Gastroesophageal sphincter (tissue), 4 donors: ENCODE results near the gene UGGT1. TPM values are rescaled to one million over a fixed set of nuclear protein-coding genes. Genes with fewer than 3 reads are reported as not detected.
A peak's percentile ranks its signal among the peaks of the same experiment; 100 is the strongest.
"Not testable (repeated sequence)": the region's sequence is repeated elsewhere in the genome, so short reads cannot be mapped to it uniquely, and the experiment has no call there.

Experiments
- ATAC-seq: fragments of 150-250 bp; one replicate; pipeline ENCODE4 v1.9.1; 2016; ENCODE audit warnings: mild to moderate bottlenecking, moderate library complexity
- H3K27ac ChIP-seq, 4 donors: fragments of 200-600 bp; sonication (generic) in 3 of 4; 1 replicate in 3 of 4; 2 replicates in 1 of 4; pipeline ENCODE4 v1.5.1; 2016 to 2019
- H3K27me3 ChIP-seq: fragments of 200-600 bp; sonication (generic); one replicate; pipeline ENCODE4 v1.5.1; 2019
- H3K36me3 ChIP-seq, 2 donors: fragments of 200-600 bp; sonication (generic); one replicate each; pipeline ENCODE4 v1.5.1; 2019; ENCODE audit warnings: control low read depth in 1 of 2
- H3K4me1 ChIP-seq, 3 donors: fragments of 200-600 bp; sonication (generic); 1 replicate in 2 of 3; 2 replicates in 1 of 3; pipeline ENCODE4 v1.5.1; 2016 to 2019; ENCODE audit warnings: control low read depth in 2 of 3
- H3K4me3 ChIP-seq, 2 donors: fragments of 200-600 bp; sonication (generic); one replicate each; pipeline ENCODE4 v1.5.1; 2019; ENCODE audit warnings: mild to moderate bottlenecking in 1 of 2, moderate library complexity in 1 of 2
- H3K9me3 ChIP-seq, 3 donors: fragments of 200-600 bp; sonication (generic); one replicate each; pipeline ENCODE4 v1.5.1; 2017 to 2019; ENCODE audit warnings: control low read depth in 2 of 3
- EP300 ChIP-seq: sonication (generic); formaldehyde crosslinking; IDR thresholded peaks from one replicate; pipeline ENCODE4 v1.6.1; 2017; ENCODE audit warnings: antibody characterized with exemption, mild to moderate bottlenecking
- POLR2A ChIP-seq, 2 donors: fragments of 450-650 bp; IDR thresholded peaks; one replicate each; pipeline ENCODE4 v1.6.1; 2017; ENCODE audit warnings: antibody characterized with exemption in 2 of 2, mild to moderate bottlenecking in 2 of 2, moderate library complexity in 1 of 2
- POLR2AphosphoS5 ChIP-seq: sonication (generic); formaldehyde crosslinking; IDR thresholded peaks from one replicate; pipeline ENCODE4 v1.6.1; 2017; ENCODE audit warnings: antibody characterized with exemption
- WGBS, 2 donors: methylation state at CpG; one replicate each; pipeline ENCODE4 v1.1.5; 2018; ENCODE audit warnings: low coverage in 1 of 2; 5-methylcytosine and 5-hydroxymethylcytosine counted together
- total RNA-seq, 4 donors: library from RNA; depleted of rRNA; stranded (reverse); fragments of >200 nt; gene quantifications; one replicate each; pipeline ENCODE4 v1.1.0, GENCODE V29; 2016
- TF ChIP-seq, protein P1 (sequence below), 4 experiments: fragments of 200-600 bp in 2 of 4; fragments of 450-650 bp in 2 of 4; sonication (generic) in 1 of 4; IDR thresholded peaks; one replicate each; pipeline ENCODE4 v1.5.1; 2017 to 2019; ENCODE audit warnings: antibody characterized with exemption in 4 of 4, mild to moderate bottlenecking in 2 of 4, moderate library complexity in 2 of 4

Gene UGGT1
- total RNA-seq, 4 donors from 2014 or later, result 35.5 to 55.4 (median 43.4) TPM

DNA sequence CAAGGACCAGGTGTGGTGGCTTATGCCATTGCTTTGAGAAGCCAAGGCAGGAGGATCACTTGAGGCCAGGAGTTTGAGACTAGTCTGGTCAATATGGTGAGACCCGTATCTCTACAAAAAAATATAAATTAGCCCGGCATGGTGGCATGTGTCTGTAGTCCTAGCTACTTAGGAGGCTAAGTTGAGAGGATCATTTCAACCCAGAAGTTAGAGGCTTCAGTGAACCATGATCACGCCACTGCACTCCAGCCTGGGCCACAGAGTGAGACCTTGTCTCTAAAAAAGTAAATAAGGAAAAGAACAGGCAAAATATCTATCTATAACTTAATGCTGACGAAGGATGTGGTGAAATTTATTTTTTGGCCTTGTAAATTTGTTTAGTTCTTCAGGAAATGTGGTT is 78.1 kb downstream of the UGGT1 start:
- peaks cover 0 to 93% of the 10 kb centered on the region in 2 donors for H3K36me3 ChIP-seq

DNA sequence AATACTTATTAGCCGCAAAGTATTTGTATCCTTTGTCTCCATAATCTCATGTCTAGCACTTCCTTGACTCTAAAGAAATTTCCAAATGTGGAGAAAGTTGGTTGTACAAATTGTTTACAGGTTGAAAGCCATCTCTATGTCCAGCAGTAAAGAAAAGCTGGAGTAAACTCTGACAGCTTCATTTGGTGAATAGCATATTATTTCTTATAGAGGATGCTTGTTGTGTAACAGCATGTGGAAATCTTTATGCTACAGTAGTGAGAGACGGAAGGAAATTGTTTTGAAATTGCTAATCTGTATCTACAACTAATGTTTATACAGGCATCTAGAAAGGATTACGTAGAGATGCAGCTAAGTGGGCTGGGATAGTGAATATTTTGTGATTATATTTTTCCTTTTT is 78.5 kb downstream of the UGGT1 start:
- Histone ChIP-seq H3K4me1 (no peaks in the 10 kb centered on the region), H3K27ac (no peak overlapping the region), H3K27me3 (no peaks in the 10 kb centered on the region), H3K4me3 (no peak overlapping the region), H3K36me3 (peaks cover under 1 to 93% of the 10 kb centered on the region in 2 donors), H3K9me3 (no peaks in the 10 kb centered on the region)
- ATAC-seq, result no peak
- 84% methylated on average over 3 of the region's 3 CpGs for WGBS, 2 donors
- TF ChIP-seq POLR2A (IDR thresholded peaks at IDR 0.05) (no peak), POLR2AphosphoS5 (no peak), EP300 (no peak)
- TF ChIP-seq, protein P1, sequence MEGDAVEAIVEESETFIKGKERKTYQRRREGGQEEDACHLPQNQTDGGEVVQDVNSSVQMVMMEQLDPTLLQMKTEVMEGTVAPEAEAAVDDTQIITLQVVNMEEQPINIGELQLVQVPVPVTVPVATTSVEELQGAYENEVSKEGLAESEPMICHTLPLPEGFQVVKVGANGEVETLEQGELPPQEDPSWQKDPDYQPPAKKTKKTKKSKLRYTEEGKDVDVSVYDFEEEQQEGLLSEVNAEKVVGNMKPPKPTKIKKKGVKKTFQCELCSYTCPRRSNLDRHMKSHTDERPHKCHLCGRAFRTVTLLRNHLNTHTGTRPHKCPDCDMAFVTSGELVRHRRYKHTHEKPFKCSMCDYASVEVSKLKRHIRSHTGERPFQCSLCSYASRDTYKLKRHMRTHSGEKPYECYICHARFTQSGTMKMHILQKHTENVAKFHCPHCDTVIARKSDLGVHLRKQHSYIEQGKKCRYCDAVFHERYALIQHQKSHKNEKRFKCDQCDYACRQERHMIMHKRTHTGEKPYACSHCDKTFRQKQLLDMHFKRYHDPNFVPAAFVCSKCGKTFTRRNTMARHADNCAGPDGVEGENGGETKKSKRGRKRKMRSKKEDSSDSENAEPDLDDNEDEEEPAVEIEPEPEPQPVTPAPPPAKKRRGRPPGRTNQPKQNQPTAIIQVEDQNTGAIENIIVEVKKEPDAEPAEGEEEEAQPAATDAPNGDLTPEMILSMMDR (IDR thresholded peaks at IDR 0.05), result no peak

More for the DNA sequence above, 78.1 kb downstream of the UGGT1 start:
- TF ChIP-seq POLR2AphosphoS5, result no peak
- TF ChIP-seq, protein P1 (IDR thresholded peaks at IDR 0.05), result no peak
- TF ChIP-seq POLR2A (IDR thresholded peaks at IDR 0.05), result no peak
- no peaks in the 10 kb centered on the region for H3K4me1 ChIP-seq
- no peaks in the 10 kb centered on the region for H3K9me3 ChIP-seq
- no peak overlapping the region for H3K27ac ChIP-seq
- 87 to 97% methylated on average over 4 of the region's 4 CpGs for WGBS, 2 donors
- no peak for ATAC-seq
- no peaks in the 10 kb centered on the region for H3K27me3 ChIP-seq
- H3K4me3 ChIP-seq, result no peak overlapping the region

DNA sequence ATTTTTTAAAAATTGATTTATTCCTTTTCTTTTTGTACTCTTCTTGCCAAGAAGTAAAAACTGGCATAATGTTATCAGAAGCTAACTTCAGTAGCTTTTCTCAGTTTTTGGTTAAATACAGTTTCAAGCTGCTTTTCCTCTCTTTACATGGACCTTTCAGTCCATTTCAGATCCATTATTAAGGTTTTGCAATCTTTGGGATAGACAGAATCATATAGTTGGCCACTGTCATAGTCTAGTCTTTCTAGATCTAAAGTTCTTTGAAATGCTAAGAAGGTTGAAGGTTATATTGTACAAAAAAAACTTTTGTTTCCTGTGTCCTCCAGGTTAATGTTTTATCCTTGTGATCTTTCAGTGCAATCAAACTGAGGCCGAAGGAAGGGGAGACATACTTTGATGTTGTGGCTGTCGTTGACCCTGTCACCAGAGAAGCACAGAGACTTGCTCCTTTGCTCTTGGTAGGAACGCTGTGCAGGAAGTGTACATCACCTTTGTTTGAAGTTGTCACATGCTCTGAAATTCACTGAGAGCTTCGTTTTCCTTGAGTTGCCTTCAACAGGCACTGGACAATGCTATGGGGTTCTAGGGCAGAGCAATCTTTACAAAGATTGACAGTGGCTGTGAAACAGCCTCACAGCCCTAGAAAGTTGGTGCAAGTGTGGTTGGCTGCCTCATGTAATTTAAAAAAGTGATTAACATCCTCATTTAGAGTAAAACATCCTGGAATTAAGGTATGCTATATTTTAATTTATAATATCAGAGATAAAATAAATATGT is 79.1 kb downstream of the UGGT1 start:
- H3K9me3 ChIP-seq, result no peaks in the 10 kb centered on the region
- ATAC-seq, result no peak
- H3K36me3 ChIP-seq, result peaks cover 6 to 93% of the 10 kb centered on the region in 2 donors
- H3K27ac ChIP-seq, result no peak overlapping the region
- WGBS, 2 donors, result 78% methylated on average over 4 of the region's 4 CpGs; no CpG with 5 or more reads in 1 of the 2 donors
- H3K27me3 ChIP-seq, result no peaks in the 10 kb centered on the region
- no peak overlapping the region for H3K4me3 ChIP-seq
- TF ChIP-seq, protein P1 (IDR thresholded peaks at IDR 0.05), result no peak
- TF ChIP-seq POLR2AphosphoS5 (no peak), EP300 (no peak), POLR2A (IDR thresholded peaks at IDR 0.05) (no peak)
- H3K4me1 ChIP-seq, result no peaks in the 10 kb centered on the region

DNA sequence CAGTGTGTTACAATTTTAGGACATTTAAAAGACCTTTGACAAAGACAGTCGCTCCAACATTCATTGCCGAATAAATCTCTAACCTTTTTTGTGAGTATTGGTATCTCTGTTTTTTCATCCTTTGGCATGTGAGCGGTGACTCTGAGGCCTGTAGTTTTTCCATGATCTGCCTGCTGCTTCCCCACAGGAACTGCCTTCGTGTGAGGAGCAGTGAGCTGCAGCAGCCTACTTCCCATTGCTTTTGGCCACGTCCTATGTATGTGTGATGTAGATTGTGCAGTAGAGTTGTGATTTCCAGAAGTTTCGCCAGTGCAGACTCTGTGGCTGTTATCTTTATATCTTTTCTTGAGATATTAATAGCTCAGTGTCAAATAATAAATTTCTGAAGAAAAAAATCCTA is 79.8 kb downstream of the UGGT1 start:
- Histone ChIP-seq H3K4me1 (no peaks in the 10 kb centered on the region), H3K4me3 (no peak overlapping the region), H3K27ac (no peak overlapping the region), H3K9me3 (no peaks in the 10 kb centered on the region), H3K36me3 (peaks cover 12 to 93% of the 10 kb centered on the region in 2 donors), H3K27me3 (no peaks in the 10 kb centered on the region)
- ATAC-seq, result no peak
- WGBS, 2 donors, result 80 to 94% methylated on average over 4 to 6 of the region's 6 CpGs
- TF ChIP-seq, protein P1 (IDR thresholded peaks at IDR 0.05), result no peak
- TF ChIP-seq EP300, result no peak
- no peak for TF ChIP-seq POLR2A (IDR thresholded peaks at IDR 0.05)
- no peak for TF ChIP-seq POLR2AphosphoS5

DNA sequence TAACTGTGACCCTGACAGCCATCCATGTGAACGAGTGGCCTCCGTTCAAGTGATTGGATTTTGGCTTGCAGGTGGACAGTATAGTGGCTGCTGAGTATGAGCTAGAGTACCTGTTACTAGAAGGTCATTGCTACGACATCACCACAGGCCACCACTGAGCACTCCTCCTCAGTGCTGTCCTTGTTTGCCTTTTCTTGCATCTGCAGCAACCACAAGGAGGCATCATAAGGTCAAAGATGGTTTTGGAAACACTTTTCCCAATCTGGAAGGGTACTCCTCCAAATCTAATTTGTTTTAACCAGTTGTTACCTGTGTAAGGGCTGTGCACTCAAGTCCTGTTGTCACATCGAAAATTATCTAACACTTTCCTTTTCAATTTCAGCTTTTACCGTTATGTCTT is 81.2 kb downstream of the UGGT1 start:
- WGBS, 2 donors, result 83 to 88% methylated on average over 5 of the region's 5 CpGs
- no peak for ATAC-seq
- TF ChIP-seq POLR2AphosphoS5 (no peak), POLR2A (IDR thresholded peaks at IDR 0.05) (no peak)
- TF ChIP-seq, protein P1 (IDR thresholded peaks at IDR 0.05), result peak in 3 of 4 experiments; percentile 9 to 34 (median 15)
- Histone ChIP-seq H3K4me3 (no peak overlapping the region), H3K9me3 (no peaks in the 10 kb centered on the region), H3K27ac (no peak overlapping the region), H3K27me3 (no peaks in the 10 kb centered on the region), H3K4me1 (no peaks in the 10 kb centered on the region), H3K36me3 (peaks cover 12 to 93% of the 10 kb centered on the region in 2 donors)

DNA sequence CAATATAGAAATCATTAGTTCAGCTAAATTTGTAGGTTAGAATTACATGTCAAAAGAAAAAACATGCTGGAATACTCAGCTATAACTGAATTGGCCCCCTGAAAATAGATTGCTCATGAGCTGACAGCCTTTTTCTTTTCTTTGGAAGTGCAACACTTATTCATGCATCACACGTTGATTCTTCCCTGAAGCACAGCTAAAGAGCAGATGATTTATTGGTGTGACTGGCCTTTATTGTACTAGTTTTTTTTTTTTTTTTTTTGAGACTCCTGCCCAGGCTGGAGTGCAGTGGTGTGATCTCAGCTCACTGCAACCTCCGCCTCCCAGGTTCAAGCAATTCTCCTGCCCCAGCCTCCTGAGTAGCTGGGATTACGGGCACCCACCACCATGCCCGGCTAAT is 83.1 kb downstream of the UGGT1 start:
- H3K27me3 ChIP-seq, H3K27ac ChIP-seq, ATAC-seq, H3K9me3 ChIP-seq, H3K4me1 ChIP-seq, H3K4me3 ChIP-seq: not testable (repeated sequence)
- peaks cover 12 to 96% of the 10 kb centered on the region in 2 donors for H3K36me3 ChIP-seq
- WGBS, 2 donors, result 29 to 88% methylated on average over 1 to 4 of the region's 4 CpGs
